ENCODE measurements around the gene GAREM1. TPM values are rescaled to one million over a fixed set of nuclear protein-coding genes. Genes with fewer than 3 reads are reported as not detected.

Gene GAREM1
- total and polyA plus RNA-seq, 2 donors (not counting 3 experiments of a cell fraction or from before 2014, with no cell fraction given) = 0.69 to 1.0 TPM

DNA sequence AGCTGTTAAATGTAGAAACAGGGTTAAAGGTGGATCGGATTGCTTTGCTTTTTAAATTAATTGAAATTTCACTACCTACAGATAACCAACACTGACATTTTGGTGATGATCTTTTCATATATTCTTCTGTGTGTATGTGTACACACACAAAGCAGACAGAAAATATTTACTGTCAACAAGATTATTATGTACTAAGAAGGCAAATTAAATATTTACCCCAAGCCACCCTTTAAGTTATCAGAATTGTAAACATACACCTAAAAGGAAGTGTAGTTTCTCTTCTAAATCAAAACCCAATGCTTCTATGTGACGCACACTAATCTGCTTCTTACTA, 98.7 kb downstream of the GAREM1 start:
- H3K36me3 ChIP-seq (ENCODE audit: control insufficient read depth in 2 of 2, extremely low read depth in 1 of 2, insufficient read depth in 2 of 2, low read length in 2 of 2) = no peaks in the 10 kb centered on the region
- FAIRE-seq (no peak), DNase-seq (ENCODE audit: low read depth, low spot score) (no peak)
- dilution Hi-C loops (cut with MboI; ENCODE audit: extremely low pct_ligation_motif_present, low sequenced_read_pairs) = no loop called here
- ChIA-PET CTCF (interaction anchor here (0.9 to 1.8 kb wide), 2 partner anchors 13 to 99 kb away, joined by 4 to 7 read pairs; partner anchors contain the start of gene GAREM1), POLR2A (no interaction called here)
- H3K79me2 ChIP-seq (ENCODE audit: control insufficient read depth, insufficient read depth, low read length) = no peaks in the 10 kb centered on the region
- H3K27me3 ChIP-seq (ENCODE audit: control insufficient read depth in 2 of 2, insufficient read depth in 2 of 2, low read length in 2 of 2) = no peaks in the 10 kb centered on the region
- H3K4me2 ChIP-seq (ENCODE audit: insufficient read depth, low read length) = no peak overlapping the region
- no peaks in the 10 kb centered on the region for H3K9me3 ChIP-seq (replicated peaks; ENCODE audit: control insufficient read depth, insufficient read depth, low read length)
- H2AFZ ChIP-seq (ENCODE audit: low read depth, low read length) = no peak overlapping the region
- H4K20me1 ChIP-seq (replicated peaks; ENCODE audit: control insufficient read depth, extremely low read depth, insufficient read depth, low read length) = no peaks in the 10 kb centered on the region
- H3K9me1 ChIP-seq (replicated peaks; ENCODE audit: control insufficient read depth, extremely low read depth, insufficient read depth, low read length) = no peaks in the 10 kb centered on the region
- no peak overlapping the region for H3K4me3 ChIP-seq (replicated peaks in 1 of 3; ENCODE audit: insufficient read depth in 1 of 3, low read depth in 1 of 3, low read length in 3 of 3)
- H3K4me1 ChIP-seq (ENCODE audit: control insufficient read depth, extremely low read depth, insufficient read depth, low read length) = peaks cover 3% of the 10 kb centered on the region
- no peak overlapping the region for H3K9ac ChIP-seq (replicated peaks; ENCODE audit: extremely low read depth, insufficient read depth, low read length)
- intact Hi-C loops (cut with micrococcal nuclease) = no loop called here
- no TSS peak for BruUV-seq (replicated peaks)
- no peak overlapping the region for H3K27ac ChIP-seq (ENCODE audit: insufficient read depth, low read depth, low read length)
- TF ChIP-seq POLR2A (IDR thresholded peaks at IDR 0.05; ENCODE audit: low read depth, low read length) = no peak
- no peak for TF ChIP-seq EZH2 (IDR thresholded peaks at IDR 0.05; ENCODE audit: borderline replicate concordance, low read depth, low read length, severe bottlenecking)
- no peak for TF ChIP-seq MYC (IDR thresholded peaks at IDR 0.05; ENCODE audit: low read depth, low read length)
- no peak for TF ChIP-seq FOS (IDR thresholded peaks at IDR 0.05; ENCODE audit: borderline replicate concordance, insufficient read depth, low read length)
- no peak for TF ChIP-seq JUN (IDR thresholded peaks at IDR 0.05; ENCODE audit: borderline replicate concordance, insufficient read depth, insufficient read length, low read depth)

DNA sequence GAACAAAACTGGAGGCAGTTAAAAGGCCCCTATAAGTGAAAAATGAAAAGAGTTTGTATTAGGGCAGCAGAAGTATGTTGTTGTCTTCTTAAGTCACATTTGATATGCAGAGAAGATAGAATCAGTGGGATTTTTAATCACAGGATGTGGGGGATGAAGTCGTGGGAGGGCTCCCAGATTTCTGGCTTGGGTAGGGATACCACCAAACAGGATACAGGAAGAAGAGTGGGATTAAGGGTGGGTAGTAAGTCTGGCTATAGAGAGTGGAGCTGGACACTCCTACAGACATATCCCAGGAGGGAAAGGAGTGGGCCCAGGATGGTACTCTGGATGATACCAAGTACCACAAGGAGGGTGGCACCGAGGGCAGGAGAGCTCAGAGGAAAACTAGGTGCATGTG, 99.3 kb downstream of the GAREM1 start:
- ChIA-PET CTCF (interaction anchor here (0.9 kb wide), 1 partner anchor 14 kb away, joined by 4 read pairs; no protein-coding TSS in a partner anchor), POLR2A (no interaction called here)
- no TSS peak for BruUV-seq (replicated peaks)
- Histone ChIP-seq H3K4me3 (replicated peaks in 1 of 3; ENCODE audit: insufficient read depth in 1 of 3, low read depth in 1 of 3, low read length in 3 of 3) (no peak overlapping the region), H3K4me2 (ENCODE audit: insufficient read depth, low read length) (no peak overlapping the region), H3K9me1 (replicated peaks; ENCODE audit: control insufficient read depth, extremely low read depth, insufficient read depth, low read length) (no peaks in the 10 kb centered on the region), H3K4me1 (ENCODE audit: control insufficient read depth, extremely low read depth, insufficient read depth, low read length) (peaks cover 3% of the 10 kb centered on the region), H3K9ac (replicated peaks; ENCODE audit: extremely low read depth, insufficient read depth, low read length) (no peak overlapping the region), H2AFZ (ENCODE audit: low read depth, low read length) (no peak overlapping the region), H3K27me3 (ENCODE audit: control insufficient read depth in 2 of 2, insufficient read depth in 2 of 2, low read length in 2 of 2) (no peaks in the 10 kb centered on the region), H3K27ac (ENCODE audit: insufficient read depth, low read depth, low read length) (no peak overlapping the region), H4K20me1 (replicated peaks; ENCODE audit: control insufficient read depth, extremely low read depth, insufficient read depth, low read length) (no peaks in the 10 kb centered on the region), H3K9me3 (replicated peaks; ENCODE audit: control insufficient read depth, insufficient read depth, low read length) (no peaks in the 10 kb centered on the region), H3K36me3 (ENCODE audit: control insufficient read depth in 2 of 2, extremely low read depth in 1 of 2, insufficient read depth in 2 of 2, low read length in 2 of 2) (no peaks in the 10 kb centered on the region), H3K79me2 (ENCODE audit: control insufficient read depth, insufficient read depth, low read length) (no peaks in the 10 kb centered on the region)
- dilution Hi-C loops (cut with MboI; ENCODE audit: extremely low pct_ligation_motif_present, low sequenced_read_pairs) (no loop called here), intact Hi-C loops (cut with micrococcal nuclease) (no loop called here)
- DNase-seq (ENCODE audit: low read depth, low spot score) = no peak
- FAIRE-seq = no peak
- TF ChIP-seq, protein P1, sequence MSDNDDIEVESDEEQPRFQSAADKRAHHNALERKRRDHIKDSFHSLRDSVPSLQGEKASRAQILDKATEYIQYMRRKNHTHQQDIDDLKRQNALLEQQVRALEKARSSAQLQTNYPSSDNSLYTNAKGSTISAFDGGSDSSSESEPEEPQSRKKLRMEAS (IDR thresholded peaks at IDR 0.05; ENCODE audit: insufficient read depth, insufficient read length) = no peak
- TF ChIP-seq FOS (IDR thresholded peaks at IDR 0.05; ENCODE audit: borderline replicate concordance, insufficient read depth, low read length) = no peak
- TF ChIP-seq GATA2 (IDR thresholded peaks at IDR 0.05; ENCODE audit: insufficient read depth, insufficient read length, low read depth, low read length) = no peak
- TF ChIP-seq JUN (IDR thresholded peaks at IDR 0.05; ENCODE audit: borderline replicate concordance, insufficient read depth, insufficient read length, low read depth) = no peak
- no peak for TF ChIP-seq EZH2 (IDR thresholded peaks at IDR 0.05; ENCODE audit: borderline replicate concordance, low read depth, low read length, severe bottlenecking)
- TF ChIP-seq MYC (IDR thresholded peaks at IDR 0.05; ENCODE audit: low read depth, low read length) = no peak
- no peak for TF ChIP-seq POLR2A (IDR thresholded peaks at IDR 0.05; ENCODE audit: low read depth, low read length)
- TF ChIP-seq, protein P2, sequence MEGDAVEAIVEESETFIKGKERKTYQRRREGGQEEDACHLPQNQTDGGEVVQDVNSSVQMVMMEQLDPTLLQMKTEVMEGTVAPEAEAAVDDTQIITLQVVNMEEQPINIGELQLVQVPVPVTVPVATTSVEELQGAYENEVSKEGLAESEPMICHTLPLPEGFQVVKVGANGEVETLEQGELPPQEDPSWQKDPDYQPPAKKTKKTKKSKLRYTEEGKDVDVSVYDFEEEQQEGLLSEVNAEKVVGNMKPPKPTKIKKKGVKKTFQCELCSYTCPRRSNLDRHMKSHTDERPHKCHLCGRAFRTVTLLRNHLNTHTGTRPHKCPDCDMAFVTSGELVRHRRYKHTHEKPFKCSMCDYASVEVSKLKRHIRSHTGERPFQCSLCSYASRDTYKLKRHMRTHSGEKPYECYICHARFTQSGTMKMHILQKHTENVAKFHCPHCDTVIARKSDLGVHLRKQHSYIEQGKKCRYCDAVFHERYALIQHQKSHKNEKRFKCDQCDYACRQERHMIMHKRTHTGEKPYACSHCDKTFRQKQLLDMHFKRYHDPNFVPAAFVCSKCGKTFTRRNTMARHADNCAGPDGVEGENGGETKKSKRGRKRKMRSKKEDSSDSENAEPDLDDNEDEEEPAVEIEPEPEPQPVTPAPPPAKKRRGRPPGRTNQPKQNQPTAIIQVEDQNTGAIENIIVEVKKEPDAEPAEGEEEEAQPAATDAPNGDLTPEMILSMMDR (IDR thresholded peaks at IDR 0.05; ENCODE audit: extremely low read depth in 1 of 2, insufficient read depth in 1 of 2, low read depth in 1 of 2, low read length in 2 of 2) = no peak
- no peak for TF ChIP-seq POLR2AphosphoS5 (IDR thresholded peaks at IDR 0.05; ENCODE audit: insufficient read depth, low read depth, low read length)

Measured in endothelial cell of umbilical vein (primary cell).